MCF 10A (cell line): ENCODE measurements around the gene PRRX2. TPM values are rescaled to one million over a fixed set of nuclear protein-coding genes. Genes with fewer than 3 reads are reported as not detected.

Experiments
- BruUV-seq: library from RNA; stranded (reverse); fragments of 400-500 nt; replicated peaks from 2 replicates; lab custom pipeline; 2021; lab: Mats Ljungman, UMichigan
- CTCF ChIA-PET: fragments of 300-600 bp; sonication (Branson Sonifier 250); formaldehyde crosslinking; extraction: SDS; loops from one replicate; lab custom pipeline; 2021; ENCODE audit warnings: antibody characterized with exemption, inconsistent platforms; lab: Yijun Ruan, JAX
- POLR2A ChIA-PET: fragments of 300-600, 350-650 bp; sonication (Branson Sonifier 250); formaldehyde crosslinking; extraction: SDS; loops from one replicate; lab custom pipeline; 2020; ENCODE audit warnings: antibody characterized with exemption, inconsistent platforms; lab: Yijun Ruan, JAX
- DNase-seq: peaks from one replicate; pipeline ENCODE4 v3.0.0-alpha.2; 2018; ENCODE audit not compliant: unreplicated experiment
- H3K27ac Mint-ChIP-seq: one replicate; pipeline ENCODE4 v1.8.0; 2022; ENCODE audit warnings: mild to moderate bottlenecking, low read depth, mixed read lengths; ENCODE audit not compliant: unreplicated experiment
- H3K27me3 Mint-ChIP-seq: one replicate; pipeline ENCODE4 v1.8.0; 2022; ENCODE audit warnings: mixed read lengths; ENCODE audit not compliant: insufficient read depth, unreplicated experiment
- H3K36me3 Mint-ChIP-seq: one replicate; pipeline ENCODE4 v1.8.0; 2022; ENCODE audit warnings: mild to moderate bottlenecking, moderate library complexity, mixed read lengths; ENCODE audit not compliant: insufficient read depth, unreplicated experiment
- H3K4me1 Mint-ChIP-seq: one replicate; pipeline ENCODE4 v1.8.0; 2022; ENCODE audit warnings: mixed read lengths; ENCODE audit not compliant: insufficient read depth, unreplicated experiment
- H3K4me3 Mint-ChIP-seq: one replicate; pipeline ENCODE4 v1.8.0; 2022; ENCODE audit warnings: mild to moderate bottlenecking, moderate library complexity, mixed read lengths; ENCODE audit not compliant: unreplicated experiment
- H3K9me3 Mint-ChIP-seq: one replicate; pipeline ENCODE4 v1.8.0; 2022; ENCODE audit warnings: mixed read lengths; ENCODE audit not compliant: unreplicated experiment
- intact Hi-C: fragments of 100-400 bp; cut with micrococcal nuclease; formaldehyde crosslinking; loops from 2 replicates; pipeline ENCODE4 v1.14.1; 2022
- total RNA-seq: library from RNA; stranded (reverse); gene quantifications from 2 replicates; pipeline ENCODE4 v1.2.3, GENCODE V29; 2022
- TF ChIP-seq, protein P1 (sequence below): fragments of 200-600 bp; IDR thresholded peaks from one replicate; pipeline ENCODE4 v1.8.0; 2022; ENCODE audit warnings: antibody characterized with exemption, mild to moderate bottlenecking; ENCODE audit not compliant: unreplicated experiment

PRRX2 gene
- total RNA-seq, 1 experiment from 2014 or later = not detected

DNA sequence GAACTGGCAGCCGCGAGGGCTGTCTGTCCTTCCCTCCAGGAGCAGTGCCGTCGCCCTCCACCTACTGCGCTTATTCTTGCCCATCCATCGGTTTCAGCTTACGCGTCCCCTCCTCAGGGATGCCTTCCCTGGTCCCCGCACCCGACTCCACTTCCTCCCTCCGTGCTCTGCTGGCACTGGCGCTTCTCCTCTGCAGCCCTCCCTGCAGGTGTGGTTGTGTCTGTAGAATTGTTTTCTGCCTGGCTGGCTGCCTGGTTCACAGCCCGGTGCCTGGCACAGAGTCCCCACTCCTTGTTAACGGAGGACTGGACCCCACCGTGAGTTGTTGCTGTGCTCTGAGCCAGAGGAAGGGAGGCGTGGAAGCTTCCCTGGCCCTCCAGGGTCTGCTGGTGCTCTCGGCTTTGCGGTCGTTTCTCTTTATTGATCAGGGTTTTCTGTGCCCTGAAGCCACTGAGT, 33.7 kb upstream of the PRRX2 start:
- peaks cover 31% of the 10 kb centered on the region for H3K4me1 Mint-ChIP-seq
- peaks cover 47% of the 10 kb centered on the region for H3K36me3 Mint-ChIP-seq
- BruUV-seq = no TSS peak
- H3K4me3 Mint-ChIP-seq = peak overlapping the region; percentile 51
- POLR2A ChIA-PET = interaction anchor here (0.8 to 7.2 kb wide), 3 partner anchors 8 to 492 kb away, joined by 3 to 55 read pairs (median 6); partner anchors contain the start of gene ASB6
- DNase-seq = no peak
- intact Hi-C loops = no loop called here
- peak overlapping the region; percentile 88 for H3K27ac Mint-ChIP-seq
- TF ChIP-seq, protein P1, sequence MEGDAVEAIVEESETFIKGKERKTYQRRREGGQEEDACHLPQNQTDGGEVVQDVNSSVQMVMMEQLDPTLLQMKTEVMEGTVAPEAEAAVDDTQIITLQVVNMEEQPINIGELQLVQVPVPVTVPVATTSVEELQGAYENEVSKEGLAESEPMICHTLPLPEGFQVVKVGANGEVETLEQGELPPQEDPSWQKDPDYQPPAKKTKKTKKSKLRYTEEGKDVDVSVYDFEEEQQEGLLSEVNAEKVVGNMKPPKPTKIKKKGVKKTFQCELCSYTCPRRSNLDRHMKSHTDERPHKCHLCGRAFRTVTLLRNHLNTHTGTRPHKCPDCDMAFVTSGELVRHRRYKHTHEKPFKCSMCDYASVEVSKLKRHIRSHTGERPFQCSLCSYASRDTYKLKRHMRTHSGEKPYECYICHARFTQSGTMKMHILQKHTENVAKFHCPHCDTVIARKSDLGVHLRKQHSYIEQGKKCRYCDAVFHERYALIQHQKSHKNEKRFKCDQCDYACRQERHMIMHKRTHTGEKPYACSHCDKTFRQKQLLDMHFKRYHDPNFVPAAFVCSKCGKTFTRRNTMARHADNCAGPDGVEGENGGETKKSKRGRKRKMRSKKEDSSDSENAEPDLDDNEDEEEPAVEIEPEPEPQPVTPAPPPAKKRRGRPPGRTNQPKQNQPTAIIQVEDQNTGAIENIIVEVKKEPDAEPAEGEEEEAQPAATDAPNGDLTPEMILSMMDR = no peak
- H3K9me3 Mint-ChIP-seq = no peaks in the 10 kb centered on the region
- CTCF ChIA-PET = interaction anchor here (0.5 to 5.0 kb wide), 5 partner anchors 8 to 459 kb away, joined by 3 to 23 read pairs (median 4); no protein-coding TSS in a partner anchor
- H3K27me3 Mint-ChIP-seq = no peaks in the 10 kb centered on the region

DNA sequence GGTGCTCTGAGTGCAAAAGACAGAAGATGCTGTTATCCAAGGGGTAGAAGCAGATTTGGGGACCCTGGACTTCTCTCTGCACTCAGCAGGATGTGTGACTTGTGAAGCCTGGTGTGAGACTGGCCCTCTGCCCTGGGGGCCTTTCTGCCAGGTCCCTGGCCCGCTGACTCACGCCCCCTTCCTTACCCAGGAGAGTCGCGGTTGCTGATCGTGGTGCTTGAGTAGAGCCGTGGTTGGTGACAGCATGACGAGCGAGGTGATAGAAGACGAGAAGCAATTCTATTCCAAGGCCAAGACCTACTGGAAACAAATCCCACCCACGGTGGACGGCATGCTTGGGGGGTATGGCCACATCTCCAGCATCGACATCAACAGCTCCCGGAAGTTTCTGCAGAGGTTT, 33.0 kb upstream of the PRRX2 start:
- Mint-ChIP-seq H3K9me3 (no peaks in the 10 kb centered on the region), H3K4me1 (peaks cover 23% of the 10 kb centered on the region), H3K27me3 (no peaks in the 10 kb centered on the region), H3K27ac (no peak overlapping the region), H3K4me3 (no peak overlapping the region), H3K36me3 (peaks cover 43% of the 10 kb centered on the region)
- intact Hi-C loops = no loop called here
- no TSS peak for BruUV-seq
- ChIA-PET CTCF (interaction anchor here (0.5 to 5.0 kb wide), 5 partner anchors 8 to 460 kb away, joined by 3 to 23 read pairs (median 3); no protein-coding TSS in a partner anchor), POLR2A (interaction anchor here (7.2 kb wide), 1 partner anchor 7 kb away, joined by 55 read pairs; the partner anchor contains the start of gene ASB6)
- TF ChIP-seq, protein P1 = no peak
- no peak for DNase-seq

DNA sequence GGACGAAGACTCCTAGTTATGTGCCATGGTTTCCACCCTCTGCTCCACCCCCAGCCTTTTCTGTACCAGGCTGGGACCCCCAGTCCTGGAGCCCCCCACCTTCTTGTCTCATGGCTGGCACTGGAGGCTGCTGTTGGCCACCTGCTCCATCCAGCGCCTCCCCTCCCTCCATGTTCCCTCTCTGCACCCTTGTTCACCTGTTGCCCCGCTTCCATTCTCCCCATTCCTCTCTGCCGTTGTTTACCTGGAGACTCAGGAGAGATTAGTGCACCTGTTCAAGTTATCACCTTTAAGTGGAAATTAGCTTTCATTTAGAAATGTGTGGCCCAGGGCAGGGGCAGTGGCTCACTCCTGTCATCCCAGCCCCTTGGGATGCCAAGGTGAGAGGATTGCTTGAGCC, 32.2 kb upstream of the PRRX2 start:
- TF ChIP-seq, protein P1 = no peak
- ChIA-PET POLR2A (interaction anchor here (0.6 kb wide), 1 partner anchor 499 kb away, joined by 3 read pairs; no protein-coding TSS in a partner anchor), CTCF (interaction anchor here (1.0 to 1.4 kb wide), 2 partner anchors 9 to 145 kb away, joined by 3 read pairs; no protein-coding TSS in a partner anchor)
- Mint-ChIP-seq H3K4me3 (no peak overlapping the region), H3K27ac (no peak overlapping the region), H3K4me1 (peaks cover 19% of the 10 kb centered on the region), H3K27me3 (no peaks in the 10 kb centered on the region), H3K36me3 (peaks cover 47% of the 10 kb centered on the region), H3K9me3 (no peaks in the 10 kb centered on the region)
- intact Hi-C loops = no loop called here
- BruUV-seq = no TSS peak
- no peak for DNase-seq

DNA sequence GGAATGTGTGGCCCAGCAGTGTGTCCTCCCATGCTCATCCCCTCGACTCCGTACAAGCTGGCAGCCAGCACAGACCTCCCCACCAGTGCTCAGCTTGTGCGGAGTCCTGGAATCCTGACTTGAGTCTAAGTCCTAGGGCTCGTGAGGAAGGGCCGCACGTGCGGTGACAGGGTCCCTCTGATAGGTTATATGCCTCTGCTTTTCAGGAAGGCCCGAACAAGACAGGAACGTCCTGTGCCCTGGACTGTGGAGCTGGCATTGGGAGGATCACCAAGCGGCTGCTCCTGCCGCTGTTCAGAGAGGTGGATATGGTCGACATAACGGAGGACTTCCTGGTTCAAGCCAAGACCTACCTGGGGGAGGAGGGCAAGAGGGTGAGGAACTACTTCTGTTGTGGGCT, 31.6 kb upstream of the PRRX2 start:
- peaks cover 49% of the 10 kb centered on the region for H3K36me3 Mint-ChIP-seq
- H3K27me3 Mint-ChIP-seq = no peaks in the 10 kb centered on the region
- CTCF ChIA-PET = interaction anchor here (1.4 kb wide), 1 partner anchor 9 kb away, joined by 3 read pairs; no protein-coding TSS in a partner anchor
- no TSS peak for BruUV-seq
- no peak overlapping the region for H3K27ac Mint-ChIP-seq
- intact Hi-C loops = no loop called here
- peaks cover 19% of the 10 kb centered on the region for H3K4me1 Mint-ChIP-seq
- DNase-seq = no peak
- POLR2A ChIA-PET = no interaction called here
- H3K4me3 Mint-ChIP-seq = no peak overlapping the region
- H3K9me3 Mint-ChIP-seq = no peaks in the 10 kb centered on the region
- TF ChIP-seq, protein P1 = no peak
